ENCODE data around the gene PNMA8A.

The PNMA8A gene

DNA sequence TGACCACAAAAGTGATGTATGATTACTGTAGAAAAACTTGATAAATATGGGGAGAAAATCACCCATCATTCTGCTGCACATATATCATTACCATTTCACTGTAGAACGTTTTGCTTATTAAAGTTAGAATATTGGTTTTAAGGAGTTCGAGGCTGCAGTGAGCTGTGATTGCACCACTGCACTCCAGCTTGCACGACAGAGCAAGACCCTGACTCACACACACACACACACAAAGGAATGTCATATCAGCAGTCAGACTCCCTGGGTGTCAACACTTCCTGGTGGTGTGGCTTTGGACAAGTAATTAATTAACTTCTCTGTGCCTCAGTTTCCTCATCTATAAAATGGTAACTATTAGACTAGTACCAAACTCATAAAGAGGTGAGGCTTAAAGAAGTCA lies 11.3 kb upstream of the PNMA8A start:
- DNase-seq (no peak), ATAC-seq (no peak)
- no peak overlapping the region for H3K4me3 Mint-ChIP-seq
- H3K4me1 Mint-ChIP-seq = peaks cover 19% of the 10 kb centered on the region
- H3K9me3 Mint-ChIP-seq = no peaks in the 10 kb centered on the region
- H3K27me3 Mint-ChIP-seq = peaks cover 81% of the 10 kb centered on the region
- H3K27ac Mint-ChIP-seq = no peak overlapping the region

DNA sequence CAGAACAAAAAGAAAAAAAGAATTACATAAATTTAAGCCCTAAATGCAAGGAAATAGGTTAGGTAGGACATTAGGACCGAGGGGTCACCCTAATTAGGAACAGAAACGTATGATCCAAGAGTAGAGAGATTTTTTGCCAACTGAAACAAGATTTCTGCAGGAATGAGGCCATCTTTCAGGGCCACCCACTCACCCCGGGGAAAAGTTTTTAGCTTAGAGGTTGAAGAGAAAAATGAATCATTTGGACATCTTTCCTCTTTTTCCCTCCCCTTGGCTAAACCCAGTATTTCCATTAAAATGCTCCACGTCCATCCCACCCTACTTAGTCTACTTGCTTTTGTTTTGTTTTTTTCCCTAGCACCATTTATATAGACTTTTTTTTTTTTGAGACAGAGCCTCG lies 10.6 kb upstream of the PNMA8A start:
- Mint-ChIP-seq H3K27me3 (peaks cover 74% of the 10 kb centered on the region), H3K4me1 (peaks cover 12% of the 10 kb centered on the region)
- DNase-seq = no peak

DNA sequence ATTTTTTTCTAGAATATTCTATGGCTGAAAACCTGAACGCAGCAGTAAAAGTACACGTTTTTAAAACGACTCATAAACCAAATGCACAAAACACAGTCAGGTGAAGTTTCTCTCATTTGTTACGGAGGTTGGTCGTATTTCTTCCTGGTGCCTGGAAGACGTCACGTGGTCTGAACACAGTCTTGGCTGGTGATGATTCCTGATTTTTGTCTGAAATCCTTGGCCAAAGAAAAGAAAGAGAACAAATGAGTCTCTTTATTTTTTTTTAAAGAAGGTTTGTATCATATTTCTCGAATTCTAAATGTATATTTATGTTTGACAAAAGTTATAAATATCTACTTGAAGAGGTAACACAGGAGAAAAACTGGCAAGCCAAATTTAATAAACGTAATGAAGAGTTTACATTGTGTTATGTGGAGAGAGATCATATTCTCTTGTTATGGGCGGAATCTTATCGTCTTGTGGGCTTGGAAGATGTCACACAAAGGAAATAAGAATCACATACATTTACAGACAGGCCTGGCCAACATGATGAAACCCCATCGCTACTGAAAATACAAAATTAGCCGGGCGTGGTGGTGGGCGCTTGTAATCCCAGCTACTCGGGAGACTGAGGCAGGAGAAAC lies 10.0 kb upstream of the PNMA8A start:
- Mint-ChIP-seq H3K4me3 (no peak overlapping the region), H3K9me3 (no peaks in the 10 kb centered on the region), H3K4me1 (peaks cover 9% of the 10 kb centered on the region), H3K27me3 (peaks cover 68% of the 10 kb centered on the region), H3K27ac (no peak overlapping the region)
- no peak for DNase-seq
- no peak for ATAC-seq

More for the DNA sequence above, 10.6 kb upstream of the PNMA8A start:
- H3K27ac Mint-ChIP-seq = no peak overlapping the region
- H3K9me3 Mint-ChIP-seq = no peaks in the 10 kb centered on the region
- no peak for ATAC-seq
- no peak overlapping the region for H3K4me3 Mint-ChIP-seq

DNA sequence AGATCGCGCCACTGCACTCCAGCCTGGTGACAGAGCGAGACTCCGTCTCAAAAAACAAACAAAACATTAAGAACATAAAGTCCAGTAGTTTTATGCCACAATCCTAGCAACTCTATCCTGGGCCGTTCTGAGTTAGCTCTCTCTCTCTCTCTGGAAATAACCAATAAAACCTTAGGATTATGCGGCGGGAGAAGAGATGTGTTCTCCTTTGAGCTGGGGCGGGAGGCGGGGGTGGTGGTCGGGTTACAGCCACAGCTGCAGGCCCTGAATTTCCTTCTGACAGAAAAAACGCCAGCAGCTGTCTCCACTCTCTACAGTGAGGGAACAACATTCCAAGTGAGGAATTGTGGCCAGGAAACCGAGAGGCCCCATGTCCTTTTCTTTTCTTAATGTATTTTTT lies 9.1 kb upstream of the PNMA8A start:
- Mint-ChIP-seq H3K4me1 (peaks cover 9% of the 10 kb centered on the region), H3K27ac (no peak overlapping the region), H3K9me3 (no peaks in the 10 kb centered on the region), H3K27me3 (peaks cover 61% of the 10 kb centered on the region), H3K4me3 (no peak overlapping the region)
- ATAC-seq (no peak), DNase-seq (no peak)

DNA sequence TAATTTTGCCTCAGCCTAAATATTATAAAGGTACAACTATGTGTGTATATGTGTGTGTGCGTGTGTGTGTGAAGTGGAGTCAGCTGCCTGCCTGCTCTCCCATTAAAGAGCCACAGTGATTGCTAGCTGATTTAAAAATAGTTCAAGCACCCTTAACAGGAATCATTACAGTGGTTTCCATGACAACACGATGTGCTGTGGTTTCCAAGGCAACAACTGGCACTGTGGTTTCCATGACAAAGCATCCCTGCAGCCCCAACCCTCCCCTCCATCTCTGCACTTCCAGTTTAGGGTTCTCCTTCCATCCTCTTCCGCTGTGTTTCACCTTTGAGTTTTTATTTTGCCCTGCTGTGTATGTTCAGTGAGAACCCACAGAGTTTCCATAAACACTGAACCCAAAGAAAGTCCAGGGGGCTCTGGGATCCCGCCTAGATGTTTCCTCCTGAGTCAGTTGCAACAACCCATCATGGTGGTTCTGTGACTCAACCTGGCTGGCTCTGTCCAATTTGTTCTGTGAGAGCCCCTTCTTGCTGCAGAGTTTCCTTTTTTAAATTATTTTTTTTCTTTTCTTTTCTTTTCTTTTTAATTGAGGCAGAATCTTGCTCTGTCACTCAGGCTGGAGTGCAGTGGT lies 7.1 kb upstream of the PNMA8A start:
- H3K9me3 Mint-ChIP-seq = no peaks in the 10 kb centered on the region
- H3K4me3 Mint-ChIP-seq = no peak overlapping the region
- ATAC-seq (no peak), DNase-seq (no peak)
- H3K27ac Mint-ChIP-seq = peak overlapping the region in 1 of 2 donors; percentile 91
- H3K27me3 Mint-ChIP-seq = peaks cover 60% of the 10 kb centered on the region
- H3K4me1 Mint-ChIP-seq = peaks cover 9% of the 10 kb centered on the region

DNA sequence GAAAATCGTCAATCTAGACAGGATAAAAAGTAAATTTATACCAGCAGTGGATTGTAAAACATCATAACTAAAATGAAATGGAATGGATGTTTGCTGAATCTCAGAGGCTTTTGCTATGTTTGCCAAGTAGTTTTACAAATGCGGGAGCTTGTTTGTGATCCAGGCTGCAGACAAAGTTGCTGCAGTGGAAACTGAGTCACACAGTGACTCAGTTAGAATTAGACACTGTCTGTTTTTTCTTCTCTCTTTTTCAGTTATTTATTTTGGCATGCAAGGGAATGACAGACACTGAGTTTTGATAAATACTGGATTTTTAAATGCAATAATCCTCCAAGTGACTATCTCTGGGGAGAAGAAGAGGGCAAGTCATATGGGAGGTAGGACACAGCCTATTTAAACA lies 4.6 kb upstream of the PNMA8A start:
- no peak overlapping the region for H3K4me3 Mint-ChIP-seq
- DNase-seq (no peak), ATAC-seq (no peak)
- H3K4me1 Mint-ChIP-seq = peaks cover 9% of the 10 kb centered on the region
- peaks cover 64% of the 10 kb centered on the region for H3K27me3 Mint-ChIP-seq
- H3K9me3 Mint-ChIP-seq = no peaks in the 10 kb centered on the region
- H3K27ac Mint-ChIP-seq = no peak overlapping the region

DNA sequence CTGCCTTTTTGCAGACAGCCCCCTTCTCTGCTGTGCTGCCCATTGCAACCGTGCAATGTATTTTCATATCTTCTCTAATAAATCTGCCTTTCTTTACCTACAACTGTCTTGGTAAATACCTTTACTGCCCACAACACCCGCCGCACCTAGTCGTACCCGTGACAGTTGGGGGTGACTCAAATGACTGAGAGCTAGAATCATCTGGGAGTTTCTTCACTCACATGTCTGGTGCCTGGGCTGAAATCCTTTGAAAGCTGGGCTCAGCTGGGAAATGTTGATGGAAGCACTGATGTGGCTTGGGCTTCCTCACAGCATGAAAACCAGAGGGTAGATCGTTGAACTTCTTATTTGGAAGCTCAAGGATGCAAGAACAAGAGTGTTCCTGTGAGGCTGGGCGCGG lies 2.8 kb upstream of the PNMA8A start:
- ATAC-seq (no peak), DNase-seq (no peak)
- H3K9me3 Mint-ChIP-seq = no peaks in the 10 kb centered on the region
- no peak overlapping the region for H3K4me3 Mint-ChIP-seq
- H3K27ac Mint-ChIP-seq = no peak overlapping the region
- peaks cover 14% of the 10 kb centered on the region for H3K4me1 Mint-ChIP-seq
- H3K27me3 Mint-ChIP-seq = peaks cover 72% of the 10 kb centered on the region

DNA sequence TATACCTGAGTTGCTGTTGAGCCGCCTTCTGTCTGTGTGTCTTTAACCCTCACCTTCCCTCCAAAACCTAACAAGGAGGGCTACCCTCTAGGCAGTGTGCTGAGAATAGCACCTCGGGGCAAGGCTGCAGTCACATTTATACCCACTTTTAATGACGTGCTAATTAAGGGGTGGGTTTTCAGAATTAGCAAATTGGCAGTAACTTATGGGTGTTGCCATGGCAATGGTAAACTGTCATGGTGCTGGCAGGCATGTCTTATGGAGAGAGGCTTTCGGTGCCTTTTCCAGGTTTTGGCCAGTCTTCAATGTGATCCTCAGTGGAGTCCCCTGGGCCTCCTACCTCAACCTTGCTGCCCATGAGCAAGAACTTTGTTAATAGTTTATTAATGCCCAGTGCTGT lies 1.2 kb upstream of the PNMA8A start:
- no peak for DNase-seq
- no peak for ATAC-seq
- no peaks in the 10 kb centered on the region for H3K9me3 Mint-ChIP-seq
- H3K27me3 Mint-ChIP-seq = peaks cover 73% of the 10 kb centered on the region
- no peak overlapping the region for H3K4me3 Mint-ChIP-seq
- peaks cover 5% of the 10 kb centered on the region for H3K4me1 Mint-ChIP-seq
- H3K27ac Mint-ChIP-seq = no peak overlapping the region

DNA sequence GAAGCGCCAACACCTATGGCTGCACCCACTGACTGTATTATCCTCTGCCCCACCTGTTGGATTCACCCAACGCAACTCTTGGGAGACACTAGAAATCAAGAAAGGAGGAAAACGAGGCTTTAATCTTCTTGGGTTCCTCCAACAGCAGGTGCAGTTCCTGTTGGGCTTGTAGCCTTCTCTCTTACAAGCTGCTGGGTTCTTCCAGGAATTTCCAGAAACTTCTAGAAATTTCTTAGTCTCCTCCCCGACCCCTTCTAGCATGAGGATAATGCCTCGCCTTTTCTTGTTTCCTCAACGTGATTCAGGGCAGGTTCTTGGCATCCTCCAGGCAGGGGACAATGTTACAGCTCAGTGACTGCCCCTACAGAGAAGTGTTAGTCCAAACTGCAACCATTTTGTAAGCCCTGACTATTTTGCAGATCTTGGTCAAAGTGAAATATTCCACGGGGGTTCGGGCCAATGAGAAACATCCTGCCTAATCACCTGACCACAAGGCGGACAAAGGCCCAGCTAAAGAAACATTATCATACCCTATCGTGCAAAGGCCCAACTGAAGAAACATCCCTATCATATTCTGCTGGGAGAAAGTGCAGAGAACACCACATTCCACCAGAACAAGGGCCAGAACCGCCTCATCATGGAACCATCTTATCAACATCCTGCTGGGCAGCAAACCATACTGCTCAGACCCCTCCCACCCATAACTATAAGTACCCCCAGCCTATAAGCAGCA lies 614 bp upstream of the PNMA8A start:
- DNase-seq = no peak
- Mint-ChIP-seq H3K4me1 (peaks cover 5% of the 10 kb centered on the region), H3K4me3 (peak overlapping the region in 1 of 2 donors; percentile 65), H3K27ac (peak overlapping the region in 1 of 2 donors; percentile 1), H3K9me3 (no peaks in the 10 kb centered on the region), H3K27me3 (peaks cover 73% of the 10 kb centered on the region)
- ATAC-seq = no peak

DNA sequence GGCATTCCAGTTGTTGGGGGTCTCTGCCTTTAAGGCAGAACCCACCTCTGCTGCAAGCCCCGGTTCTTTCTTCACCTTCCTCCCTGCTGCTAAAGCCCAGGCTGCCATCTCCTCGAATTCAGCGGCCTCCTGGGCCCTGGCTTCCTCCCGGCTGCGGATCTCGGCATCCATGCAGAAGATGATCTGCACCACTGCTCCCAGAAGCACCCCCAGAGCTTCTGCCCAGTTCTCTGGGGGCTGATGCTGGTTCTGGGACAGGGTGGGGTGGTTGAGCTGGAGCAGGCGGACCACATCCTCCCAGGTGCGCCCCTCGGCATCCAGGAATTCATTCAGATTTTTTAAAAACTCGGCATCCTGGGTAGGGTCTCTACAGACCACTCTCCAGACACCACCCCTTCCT lies 987 bp downstream of the PNMA8A start:
- peaks cover 80% of the 10 kb centered on the region for H3K27me3 Mint-ChIP-seq
- no peak overlapping the region for H3K4me3 Mint-ChIP-seq
- DNase-seq (no peak), ATAC-seq (no peak)
- H3K9me3 Mint-ChIP-seq = no peaks in the 10 kb centered on the region
- peaks cover 5% of the 10 kb centered on the region for H3K4me1 Mint-ChIP-seq
- no peak overlapping the region for H3K27ac Mint-ChIP-seq

DNA sequence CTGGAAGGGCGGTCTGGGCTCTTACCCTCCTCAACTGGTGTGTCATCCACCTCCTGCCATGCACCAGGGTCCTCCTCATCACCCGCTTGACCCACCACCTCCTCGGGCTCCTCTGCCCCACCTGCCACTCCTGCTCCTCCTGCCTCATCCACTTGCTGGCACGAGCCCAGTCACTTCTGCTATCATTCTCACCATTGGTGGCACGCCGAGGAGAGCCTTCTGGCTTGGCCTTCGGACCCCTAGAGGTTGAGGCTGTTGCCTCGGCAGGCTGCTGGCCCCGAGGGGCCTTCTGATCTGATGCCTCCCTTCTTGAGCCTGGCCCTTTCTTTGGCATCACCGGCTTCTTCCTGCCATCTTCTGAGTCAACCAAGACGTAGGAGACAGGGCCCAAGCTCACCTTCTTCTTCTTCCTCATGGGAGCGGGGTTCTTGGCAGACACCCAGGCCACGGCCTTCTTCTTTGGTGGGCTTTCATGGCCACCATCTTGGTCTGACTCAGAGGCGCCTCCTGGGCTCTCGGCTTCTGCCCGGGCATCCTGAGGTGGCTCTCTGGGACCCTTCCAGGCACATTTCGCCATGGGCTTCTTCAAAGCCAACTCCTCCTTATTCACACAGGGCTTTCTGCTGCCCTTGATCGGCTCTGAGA lies 1.7 kb downstream of the PNMA8A start:
- DNase-seq (no peak), ATAC-seq (no peak)
- Mint-ChIP-seq H3K27me3 (peaks cover 80% of the 10 kb centered on the region), H3K27ac (no peak overlapping the region), H3K4me3 (no peak overlapping the region), H3K4me1 (peaks cover 5% of the 10 kb centered on the region), H3K9me3 (no peaks in the 10 kb centered on the region)

DNA sequence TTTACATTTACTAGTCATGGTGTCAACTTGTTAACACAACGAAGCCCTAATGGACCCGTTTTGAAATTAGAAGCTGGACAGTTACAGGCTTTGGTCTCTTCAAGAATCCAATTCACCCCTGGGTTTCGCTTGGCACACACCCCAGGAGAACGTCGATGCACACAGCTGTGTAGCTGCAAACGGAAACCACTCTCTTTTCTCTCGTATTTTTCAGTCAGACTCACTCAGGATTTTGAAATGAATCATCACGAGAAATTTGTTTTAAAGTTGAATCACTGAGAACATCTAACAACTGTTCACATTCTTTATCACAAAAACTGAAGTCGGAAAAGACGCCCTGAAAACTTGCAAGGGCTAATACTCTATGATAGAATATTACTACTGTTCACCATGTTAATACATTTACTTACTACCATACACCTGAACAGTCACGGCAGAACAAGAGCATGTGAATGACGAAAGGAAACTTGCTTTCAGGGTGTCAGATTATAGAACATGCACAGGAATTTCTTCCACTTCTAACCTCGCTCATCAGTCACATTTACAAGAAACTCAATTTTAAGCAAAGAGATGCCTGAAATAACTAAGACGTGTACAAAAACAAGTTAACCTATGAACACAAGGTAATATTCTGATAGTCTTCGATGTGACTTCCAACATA lies 4.7 kb downstream of the PNMA8A start:
- no peak for DNase-seq
- peaks cover 63% of the 10 kb centered on the region for H3K27me3 Mint-ChIP-seq
- no peak overlapping the region for H3K4me3 Mint-ChIP-seq
- H3K4me1 Mint-ChIP-seq = peaks cover 5% of the 10 kb centered on the region
- no peaks in the 10 kb centered on the region for H3K9me3 Mint-ChIP-seq
- H3K27ac Mint-ChIP-seq = no peak overlapping the region
- no peak for ATAC-seq

DNA sequence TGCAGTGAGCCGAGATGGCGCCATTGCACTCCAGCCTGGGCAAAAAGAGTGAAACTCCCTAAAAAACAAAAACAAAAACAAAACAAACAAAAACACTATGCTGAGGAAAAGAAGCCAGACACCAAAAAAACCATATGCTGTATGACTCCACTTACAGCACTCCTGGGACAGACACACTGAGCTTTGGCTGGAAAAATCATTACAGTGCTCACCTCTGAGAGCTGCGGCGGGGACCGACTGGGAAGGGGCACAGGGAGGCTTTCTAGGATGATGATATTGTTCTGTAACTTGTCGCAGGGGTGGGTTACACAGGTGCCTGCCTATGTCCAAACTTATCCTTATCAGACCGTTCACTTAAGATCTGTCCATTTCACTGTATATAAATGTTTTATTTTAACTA lies 7.8 kb downstream of the PNMA8A start:
- Mint-ChIP-seq H3K4me1 (no peaks in the 10 kb centered on the region), H3K9me3 (no peaks in the 10 kb centered on the region), H3K4me3 (no peak overlapping the region), H3K27me3 (peaks cover 35% of the 10 kb centered on the region), H3K27ac (no peak overlapping the region)
- ATAC-seq (no peak), DNase-seq (no peak)

DNA sequence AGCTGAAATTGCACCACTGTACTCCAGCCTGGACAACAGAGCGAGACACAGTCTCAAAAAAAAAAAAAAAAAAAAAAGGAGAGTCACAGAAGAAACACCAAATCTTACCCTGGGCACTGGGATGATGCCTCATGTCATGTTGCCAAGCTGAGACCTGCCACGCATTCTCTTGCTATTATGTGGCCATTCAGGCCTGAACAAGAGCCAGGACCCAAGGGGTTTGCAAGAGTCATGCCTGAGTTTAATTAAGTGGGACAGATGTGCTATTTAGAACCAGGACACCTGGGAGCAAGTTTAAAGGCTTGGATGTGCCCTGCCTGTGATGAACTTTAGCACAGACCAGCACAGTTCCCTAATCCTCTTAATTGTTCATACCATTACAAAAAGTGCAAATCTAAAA lies 9.8 kb downstream of the PNMA8A start:
- no peak overlapping the region for H3K4me3 Mint-ChIP-seq
- no peak for DNase-seq
- no peak for ATAC-seq
- H3K27me3 Mint-ChIP-seq = peaks cover 40% of the 10 kb centered on the region
- no peak overlapping the region for H3K27ac Mint-ChIP-seq
- H3K9me3 Mint-ChIP-seq = no peaks in the 10 kb centered on the region
- H3K4me1 Mint-ChIP-seq = no peaks in the 10 kb centered on the region

DNA sequence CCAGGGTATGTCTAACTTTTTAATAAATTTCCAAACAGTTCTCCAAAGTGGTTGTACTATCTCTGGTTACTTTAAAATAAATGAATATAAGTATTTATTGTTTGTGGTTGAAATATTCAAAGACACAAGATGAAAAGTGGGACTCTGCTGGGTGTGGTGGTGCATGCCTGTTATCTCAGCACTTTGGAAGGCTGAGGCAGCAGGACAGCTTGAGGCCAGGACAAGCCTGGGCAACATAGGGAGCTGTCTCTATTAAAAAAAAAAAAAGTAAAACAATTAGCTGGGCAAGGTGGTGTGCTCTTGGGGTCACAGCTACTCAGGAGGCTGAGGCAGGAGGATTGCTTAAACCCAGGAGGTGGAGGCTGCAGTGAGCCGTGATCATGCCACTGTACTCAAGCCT lies 10.4 kb downstream of the PNMA8A start:
- Mint-ChIP-seq H3K27ac (no peak overlapping the region), H3K27me3 (peaks cover 45% of the 10 kb centered on the region), H3K9me3 (no peaks in the 10 kb centered on the region), H3K4me3 (no peak overlapping the region), H3K4me1 (no peaks in the 10 kb centered on the region)
- DNase-seq (no peak), ATAC-seq (no peak)

DNA sequence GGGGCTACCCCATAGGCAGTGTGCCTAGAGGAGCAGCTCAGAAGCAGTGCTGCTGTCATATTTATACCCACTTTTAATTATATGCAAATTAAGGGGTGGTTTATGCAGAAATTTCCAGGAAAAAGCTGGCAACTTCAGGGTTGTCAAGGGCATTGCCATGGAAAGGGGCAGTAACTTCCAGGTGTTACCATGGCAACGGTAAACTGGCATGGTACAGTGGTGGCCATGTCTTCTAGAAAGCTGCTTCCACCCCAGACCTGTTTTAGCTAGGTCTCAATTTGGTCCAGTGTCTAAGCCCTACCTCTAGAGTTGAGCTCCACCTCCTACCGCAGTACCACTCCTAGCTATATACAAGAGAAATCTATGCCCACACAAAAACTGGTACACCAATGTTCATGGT lies 11.3 kb downstream of the PNMA8A start:
- peaks cover 46% of the 10 kb centered on the region for H3K27me3 Mint-ChIP-seq
- no peak overlapping the region for H3K4me3 Mint-ChIP-seq
- H3K9me3 Mint-ChIP-seq = no peaks in the 10 kb centered on the region
- no peak overlapping the region for H3K27ac Mint-ChIP-seq
- no peak for ATAC-seq
- no peaks in the 10 kb centered on the region for H3K4me1 Mint-ChIP-seq
- DNase-seq = no peak
